ENCODE measurements around the gene EEPD1. TPM values are rescaled to one million over a fixed set of nuclear protein-coding genes. Genes with fewer than 3 reads are reported as not detected.

The EEPD1 gene
- total RNA-seq, 1 experiment from 2014 or later: 0.67 TPM

- no peak for DNase-seq (ENCODE audit: extremely low read depth, low read depth)
Measured at GRCh38 chr7:36296284-36296683, 143.2 kb downstream of the EEPD1 start.

GRCh38 chr7:36297364-36298009 is 144.4 kb downstream of the EEPD1 start:
- no peak for DNase-seq (ENCODE audit: extremely low read depth, low read depth)

GRCh38 chr7:36298106-36298505 is 145.1 kb downstream of the EEPD1 start:
- DNase-seq (ENCODE audit: extremely low read depth, low read depth): no peak

- DNase-seq (ENCODE audit: extremely low read depth, low read depth): no peak
Measured at GRCh38 chr7:36299223-36299774, 146.2 kb downstream of the EEPD1 start.

GRCh38 chr7:36299823-36300341 is 146.8 kb downstream of the EEPD1 start:
- no peak for DNase-seq (ENCODE audit: extremely low read depth, low read depth)

- DNase-seq (ENCODE audit: extremely low read depth, low read depth): no peak
Measured at GRCh38 chr7:36300696-36301350, 147.8 kb downstream of the EEPD1 start.

GRCh38 chr7:36301914-36302771 is 149.1 kb downstream of the EEPD1 start:
- no peak for DNase-seq (ENCODE audit: extremely low read depth, low read depth)

- peak; percentile 40 for DNase-seq (ENCODE audit: extremely low read depth, low read depth)
Measured at GRCh38 chr7:36303202-36304098, 150.4 kb downstream of the EEPD1 start.

- no peak for DNase-seq (ENCODE audit: extremely low read depth, low read depth)
Measured at GRCh38 chr7:36304099-36304425, 151.0 kb downstream of the EEPD1 start.

- DNase-seq (ENCODE audit: extremely low read depth, low read depth): no peak
Measured at GRCh38 chr7:36305226-36305625, 152.2 kb downstream of the EEPD1 start.

- DNase-seq (ENCODE audit: extremely low read depth, low read depth): no peak
Measured at GRCh38 chr7:36305648-36306047, 152.6 kb downstream of the EEPD1 start.

GRCh38 chr7:36306222-36306621 is 153.2 kb downstream of the EEPD1 start:
- no peak for DNase-seq (ENCODE audit: extremely low read depth, low read depth)

- DNase-seq (ENCODE audit: extremely low read depth, low read depth): no peak
Measured at GRCh38 chr7:36306722-36307121, 153.7 kb downstream of the EEPD1 start.

GRCh38 chr7:36308031-36308430 is 155.0 kb downstream of the EEPD1 start:
- no peak for DNase-seq (ENCODE audit: extremely low read depth, low read depth)

- DNase-seq (ENCODE audit: extremely low read depth, low read depth): no peak
Measured at GRCh38 chr7:36309301-36309700, 156.2 kb downstream of the EEPD1 start.

- DNase-seq (ENCODE audit: extremely low read depth, low read depth): no peak
Measured at GRCh38 chr7:36309716-36310115, 156.7 kb downstream of the EEPD1 start.

- no peak for DNase-seq (ENCODE audit: extremely low read depth, low read depth)
Measured at GRCh38 chr7:36310897-36311296, 157.8 kb downstream of the EEPD1 start.

GRCh38 chr7:36311539-36311938 is 158.5 kb downstream of the EEPD1 start:
- DNase-seq (ENCODE audit: extremely low read depth, low read depth): no peak

- DNase-seq (ENCODE audit: extremely low read depth, low read depth): peak; percentile 23
Measured at GRCh38 chr7:36312064-36312914, 159.2 kb downstream of the EEPD1 start.
